ENCODE data around the gene PTPRF. TPM values are rescaled to one million over a fixed set of nuclear protein-coding genes. Genes with fewer than 3 reads are reported as not detected.
"Not testable (repeated sequence)": the region's sequence is repeated elsewhere in the genome, so short reads cannot be mapped to it uniquely, and the experiment has no call there.

Gene PTPRF
- total RNA-seq, 4 donors from 2014 or later, result 104 to 243 (median 112) TPM

DNA sequence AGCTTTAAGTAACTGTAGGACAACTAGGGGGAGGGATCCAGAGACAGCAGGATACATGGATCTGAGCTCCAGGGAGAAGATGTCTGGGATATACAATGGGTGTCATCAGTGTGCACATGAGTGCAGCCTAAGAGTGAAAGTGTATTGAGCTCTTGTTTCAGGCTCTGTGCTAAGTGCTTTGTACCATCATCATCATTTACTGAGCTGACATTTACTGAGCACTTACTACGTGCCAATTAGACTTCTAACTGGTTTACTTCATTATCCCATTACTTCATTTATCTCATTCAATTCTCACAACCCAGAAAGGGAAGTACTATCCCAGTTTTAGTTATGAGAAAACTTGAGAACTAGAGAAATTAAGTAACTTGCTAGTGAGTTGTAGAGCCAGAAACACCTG lies 114.8 kb downstream of the PTPRF start:
- Histone ChIP-seq H3K9me3 (no peaks in the 10 kb centered on the region), H3K36me3 (no peaks in the 10 kb centered on the region), H3K27ac (no peak overlapping the region), H3K27me3 (peaks cover 0 to 4% (median 0%) of the 10 kb centered on the region in 4 donors), H3K4me3 (no peak overlapping the region), H3K4me1 (peaks cover 0 to 14% (median 5%) of the 10 kb centered on the region in 3 donors)
- intact Hi-C loops (cut with DNase I), result no loop called here
- 36 to 50% methylated on average over 1 of the region's 1 CpG for WGBS, 2 donors
- DNase-seq, result no peak
- TF ChIP-seq, protein P1, sequence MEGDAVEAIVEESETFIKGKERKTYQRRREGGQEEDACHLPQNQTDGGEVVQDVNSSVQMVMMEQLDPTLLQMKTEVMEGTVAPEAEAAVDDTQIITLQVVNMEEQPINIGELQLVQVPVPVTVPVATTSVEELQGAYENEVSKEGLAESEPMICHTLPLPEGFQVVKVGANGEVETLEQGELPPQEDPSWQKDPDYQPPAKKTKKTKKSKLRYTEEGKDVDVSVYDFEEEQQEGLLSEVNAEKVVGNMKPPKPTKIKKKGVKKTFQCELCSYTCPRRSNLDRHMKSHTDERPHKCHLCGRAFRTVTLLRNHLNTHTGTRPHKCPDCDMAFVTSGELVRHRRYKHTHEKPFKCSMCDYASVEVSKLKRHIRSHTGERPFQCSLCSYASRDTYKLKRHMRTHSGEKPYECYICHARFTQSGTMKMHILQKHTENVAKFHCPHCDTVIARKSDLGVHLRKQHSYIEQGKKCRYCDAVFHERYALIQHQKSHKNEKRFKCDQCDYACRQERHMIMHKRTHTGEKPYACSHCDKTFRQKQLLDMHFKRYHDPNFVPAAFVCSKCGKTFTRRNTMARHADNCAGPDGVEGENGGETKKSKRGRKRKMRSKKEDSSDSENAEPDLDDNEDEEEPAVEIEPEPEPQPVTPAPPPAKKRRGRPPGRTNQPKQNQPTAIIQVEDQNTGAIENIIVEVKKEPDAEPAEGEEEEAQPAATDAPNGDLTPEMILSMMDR (IDR thresholded peaks at IDR 0.05), result no peak
- TF ChIP-seq POLR2A (IDR thresholded peaks at IDR 0.05), result no peak

DNA sequence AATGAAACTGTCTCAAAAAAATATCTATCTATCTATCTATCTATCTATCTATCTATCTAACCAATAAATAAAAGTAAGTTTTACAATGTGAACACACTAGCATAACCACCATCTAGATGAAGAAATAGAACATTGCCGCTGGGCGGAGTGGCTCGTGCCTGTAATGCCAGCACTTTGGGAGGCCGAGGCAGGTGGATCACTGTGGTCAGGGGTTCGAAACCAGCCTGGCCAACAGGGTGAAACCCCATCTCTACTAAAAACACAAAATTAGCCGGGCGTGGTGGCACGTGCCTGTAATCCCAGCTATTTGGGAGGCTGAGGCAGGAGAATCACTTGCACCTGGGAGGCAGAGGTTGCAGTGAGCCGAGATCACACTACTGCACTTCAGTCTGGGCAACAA lies 116.6 kb downstream of the PTPRF start:
- 80 to 93% methylated on average over 6 to 9 of the region's 9 CpGs for WGBS, 2 donors
- DNase-seq; H3K9me3 ChIP-seq; H3K27ac ChIP-seq; intact Hi-C loops (cut with DNase I); H3K36me3 ChIP-seq; H3K4me3 ChIP-seq; H3K27me3 ChIP-seq: not testable (repeated sequence)
- H3K4me1 ChIP-seq, result peaks cover 10 to 31% (median 19%) of the 10 kb centered on the region in 3 donors

DNA sequence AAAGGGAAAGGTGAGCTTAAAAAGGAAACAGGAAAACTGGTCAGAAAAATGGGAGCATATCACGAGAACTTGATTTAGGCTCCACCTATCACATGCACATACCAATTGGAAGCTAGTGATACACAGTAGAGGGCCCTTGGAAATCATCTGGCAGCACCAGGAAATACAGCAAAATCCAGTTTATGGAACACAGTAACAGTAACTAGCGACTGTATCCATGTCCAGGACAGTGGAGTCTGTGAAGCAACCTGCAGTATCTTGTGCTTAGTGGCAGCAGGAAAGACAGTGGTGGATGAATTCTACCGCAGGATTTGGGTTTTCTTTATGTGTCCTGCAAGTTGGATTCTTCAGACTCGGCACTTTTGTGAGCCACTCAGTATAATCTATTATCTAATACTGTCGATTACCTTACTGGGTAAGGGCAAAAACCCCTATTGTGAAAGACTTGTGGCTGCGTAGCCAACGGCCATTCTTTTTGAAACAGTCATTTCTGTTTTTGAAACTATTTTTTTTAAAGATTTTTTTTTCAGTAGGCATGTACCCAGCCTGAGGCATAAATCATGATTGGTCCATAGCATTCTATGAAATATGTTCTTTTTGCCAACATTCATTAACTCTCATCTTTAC lies 117.7 kb downstream of the PTPRF start:
- no peak overlapping the region for H3K4me3 ChIP-seq
- H3K27me3 ChIP-seq, result peaks cover 0 to 4% (median 0%) of the 10 kb centered on the region in 4 donors
- no peaks in the 10 kb centered on the region for H3K9me3 ChIP-seq
- TF ChIP-seq, protein P1 (IDR thresholded peaks at IDR 0.05), result no peak
- no peak for TF ChIP-seq POLR2A (IDR thresholded peaks at IDR 0.05)
- WGBS, 2 donors, result 28 to 40% methylated on average over 7 of the region's 7 CpGs
- no peak for DNase-seq
- peaks cover 0 to 6% (median 0%) of the 10 kb centered on the region in 3 donors for H3K36me3 ChIP-seq
- H3K4me1 ChIP-seq, result peaks cover 10 to 41% (median 19%) of the 10 kb centered on the region in 3 donors
- peak overlapping the region in 1 of 4 donors; percentile 96 for H3K27ac ChIP-seq
- intact Hi-C loops (cut with DNase I), result no loop called here

DNA sequence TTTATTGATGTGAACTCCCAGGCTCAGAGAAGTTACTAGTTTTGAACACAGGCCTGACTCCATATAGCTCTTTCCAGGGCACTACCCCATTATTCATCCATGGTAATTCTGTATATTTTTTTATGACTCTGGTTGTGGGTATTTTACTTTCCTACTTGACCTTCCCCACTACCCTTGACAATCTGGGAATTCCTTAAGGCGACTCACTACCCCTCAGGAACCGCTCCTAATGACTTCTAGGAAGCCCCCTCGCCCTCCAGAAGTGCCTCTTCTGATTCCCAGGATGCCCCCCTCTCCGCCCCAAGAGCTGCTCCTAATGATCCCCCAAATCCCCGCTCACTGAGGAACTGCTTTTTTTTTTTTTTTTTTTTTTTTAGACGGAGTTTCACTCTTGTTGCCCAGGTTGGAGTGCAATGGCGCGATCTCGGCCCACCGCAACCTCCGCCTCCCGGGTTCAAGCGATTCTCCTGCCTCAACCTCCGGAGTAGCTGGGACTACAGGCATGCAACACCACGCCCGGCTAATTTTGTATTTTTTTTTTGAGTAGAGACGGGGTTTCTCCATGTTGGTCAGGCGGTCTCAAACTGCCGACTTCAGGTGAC lies 118.3 kb downstream of the PTPRF start:
- no peaks in the 10 kb centered on the region for H3K9me3 ChIP-seq
- no peak for DNase-seq
- peaks cover 0 to 12% (median 0%) of the 10 kb centered on the region in 3 donors for H3K36me3 ChIP-seq
- TF ChIP-seq, protein P1 (IDR thresholded peaks at IDR 0.05), result no peak
- peak overlapping the region; percentile 54 to 97 (median 72) for H3K4me3 ChIP-seq
- peaks cover 10 to 47% (median 19%) of the 10 kb centered on the region in 3 donors for H3K4me1 ChIP-seq
- 27 to 42% methylated on average over 7 to 19 of the region's 19 CpGs for WGBS, 2 donors
- H3K27me3 ChIP-seq, result peaks cover 0 to 4% (median 0%) of the 10 kb centered on the region in 4 donors
- H3K27ac ChIP-seq, result peak overlapping the region; percentile 82 to 99 (median 98)
- intact Hi-C loops (cut with DNase I), result no loop called here

DNA sequence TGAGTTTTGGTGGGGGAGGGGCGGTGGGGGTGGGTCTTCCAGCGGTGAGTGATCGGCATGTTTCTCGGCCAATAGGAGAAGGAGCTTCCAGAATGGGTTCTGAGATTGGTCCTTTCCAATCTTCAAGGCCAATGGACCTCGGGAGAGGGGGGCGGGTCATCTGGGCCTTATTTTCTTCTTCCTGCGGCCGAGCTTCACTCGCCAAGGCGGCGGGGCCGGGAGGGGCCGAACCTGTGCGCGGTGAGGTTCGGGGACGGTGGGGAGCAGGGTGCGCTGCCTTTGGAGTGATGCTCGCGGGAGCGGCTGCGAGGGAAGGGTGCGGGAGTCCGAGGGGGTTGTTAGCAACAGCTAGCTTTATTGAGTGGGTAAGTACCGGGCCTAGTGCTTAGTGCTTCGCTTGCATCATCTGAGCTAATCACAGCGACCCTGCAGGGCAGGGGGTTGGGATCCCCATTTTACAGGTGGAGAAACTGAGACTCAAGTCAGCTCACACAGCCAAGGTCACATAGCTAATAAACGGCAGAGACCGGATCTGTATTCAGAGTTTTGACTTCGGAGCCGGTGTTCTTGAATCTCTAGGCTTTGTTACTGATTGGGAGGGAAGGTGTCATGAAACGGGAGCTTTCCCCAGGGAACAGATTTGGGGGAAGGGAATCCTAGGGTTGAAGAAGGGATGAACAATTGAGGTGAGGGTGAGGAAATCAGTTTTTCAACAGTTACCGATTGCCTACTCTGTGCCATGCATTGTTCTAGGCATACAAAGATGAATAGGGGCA lies 119.8 kb downstream of the PTPRF start:
- Histone ChIP-seq H3K9me3 (no peaks in the 10 kb centered on the region), H3K4me1 (peaks cover 10 to 44% (median 19%) of the 10 kb centered on the region in 3 donors), H3K27ac (peak overlapping the region; percentile 82 to 99 (median 98)), H3K36me3 (peaks cover 0 to 27% (median 9%) of the 10 kb centered on the region in 3 donors), H3K27me3 (no peaks in the 10 kb centered on the region), H3K4me3 (peak overlapping the region; percentile 54 to 97 (median 72))
- WGBS, 2 donors, result 0 to 1% methylated on average over 9 to 17 of the region's 33 CpGs
- intact Hi-C loops (cut with DNase I), result no loop called here
- TF ChIP-seq, protein P1 (IDR thresholded peaks at IDR 0.05), result peak in 1 of 6 experiments; percentile 9
- TF ChIP-seq POLR2A (IDR thresholded peaks at IDR 0.05), result peak in 3 of 4 donors; percentile 93 to 98 (median 96)
- peak; percentile 89 for DNase-seq

Data from esophagus squamous epithelium (tissue), 5 donors.